Measurements from ENCODE around the gene MED26. TPM values are rescaled to one million over a fixed set of nuclear protein-coding genes. Genes with fewer than 3 reads are reported as not detected.

Gene MED26
- total and polyA plus RNA-seq, 2 of the 8 experiments (the other 6 are each of a cell fraction or from before 2014, with no cell fraction given): 5.3 to 10.7 TPM

- TF ChIP-seq, protein P1, sequence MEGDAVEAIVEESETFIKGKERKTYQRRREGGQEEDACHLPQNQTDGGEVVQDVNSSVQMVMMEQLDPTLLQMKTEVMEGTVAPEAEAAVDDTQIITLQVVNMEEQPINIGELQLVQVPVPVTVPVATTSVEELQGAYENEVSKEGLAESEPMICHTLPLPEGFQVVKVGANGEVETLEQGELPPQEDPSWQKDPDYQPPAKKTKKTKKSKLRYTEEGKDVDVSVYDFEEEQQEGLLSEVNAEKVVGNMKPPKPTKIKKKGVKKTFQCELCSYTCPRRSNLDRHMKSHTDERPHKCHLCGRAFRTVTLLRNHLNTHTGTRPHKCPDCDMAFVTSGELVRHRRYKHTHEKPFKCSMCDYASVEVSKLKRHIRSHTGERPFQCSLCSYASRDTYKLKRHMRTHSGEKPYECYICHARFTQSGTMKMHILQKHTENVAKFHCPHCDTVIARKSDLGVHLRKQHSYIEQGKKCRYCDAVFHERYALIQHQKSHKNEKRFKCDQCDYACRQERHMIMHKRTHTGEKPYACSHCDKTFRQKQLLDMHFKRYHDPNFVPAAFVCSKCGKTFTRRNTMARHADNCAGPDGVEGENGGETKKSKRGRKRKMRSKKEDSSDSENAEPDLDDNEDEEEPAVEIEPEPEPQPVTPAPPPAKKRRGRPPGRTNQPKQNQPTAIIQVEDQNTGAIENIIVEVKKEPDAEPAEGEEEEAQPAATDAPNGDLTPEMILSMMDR (IDR thresholded peaks at IDR 0.05; ENCODE audit: control extremely low read depth in 1 of 3, insufficient read depth in 1 of 3, low read depth in 1 of 3, low read length in 3 of 3): no peak
- TF ChIP-seq POLR2A (IDR thresholded peaks at IDR 0.05; ENCODE audit: control extremely low read depth in 1 of 2, low read depth in 2 of 2, low read length in 2 of 2) (no peak), KDM4A (IDR thresholded peaks at IDR 0.05; ENCODE audit: low read depth, low read length, severe bottlenecking) (no peak), HDAC2 (IDR thresholded peaks at IDR 0.05; ENCODE audit: borderline replicate concordance in 1 of 2, low read depth in 2 of 2, low read length in 2 of 2) (no peak), MAFK (IDR thresholded peaks at IDR 0.05; ENCODE audit: low read depth, low read length) (no peak), BACH1 (IDR thresholded peaks at IDR 0.05; ENCODE audit: low read length) (no peak), BRCA1 (IDR thresholded peaks at IDR 0.05; ENCODE audit: low read depth, low read length) (no peak), CEBPB (IDR thresholded peaks at IDR 0.05; ENCODE audit: low read depth, low read length) (no peak)
Observed at GRCh38 chr19:16621165-16621800, 6.7 kb downstream of the MED26 start (continued).

All from H1 (cell line).